ENCODE measurements around the gene MRPS18B.

Gene MRPS18B

GRCh38 chr6:30617565-30618269, at the start of gene MRPS18B:
Gene MRPS18B (plus strand): TSS chr6:30617840. CDS start chr6:30617866, 26 bp downstream.
- DNase-seq (ENCODE audit: low spot score), result peak; percentile 96

DNA sequence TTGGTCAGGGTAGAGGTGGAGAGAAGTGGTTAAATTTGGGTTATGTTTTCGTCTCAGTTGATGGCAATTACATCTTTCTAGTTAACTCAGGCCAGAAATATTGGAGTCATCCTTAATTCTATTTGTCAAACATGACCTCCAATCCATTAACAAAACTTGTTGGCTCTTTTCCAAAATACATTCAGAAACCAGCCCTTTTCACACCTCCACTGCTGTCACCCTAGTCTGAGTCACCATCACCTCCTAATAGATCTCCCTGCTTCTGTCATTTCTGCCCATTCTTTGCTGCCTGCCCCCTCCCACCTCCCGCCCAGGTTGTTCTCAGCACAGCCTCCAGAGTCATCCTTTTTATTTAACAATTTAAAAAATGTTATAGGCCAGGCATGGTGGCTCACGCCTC, 49.4 kb upstream of the MRPS18B start:
- no peak for DNase-seq (ENCODE audit: low spot score)

DNA sequence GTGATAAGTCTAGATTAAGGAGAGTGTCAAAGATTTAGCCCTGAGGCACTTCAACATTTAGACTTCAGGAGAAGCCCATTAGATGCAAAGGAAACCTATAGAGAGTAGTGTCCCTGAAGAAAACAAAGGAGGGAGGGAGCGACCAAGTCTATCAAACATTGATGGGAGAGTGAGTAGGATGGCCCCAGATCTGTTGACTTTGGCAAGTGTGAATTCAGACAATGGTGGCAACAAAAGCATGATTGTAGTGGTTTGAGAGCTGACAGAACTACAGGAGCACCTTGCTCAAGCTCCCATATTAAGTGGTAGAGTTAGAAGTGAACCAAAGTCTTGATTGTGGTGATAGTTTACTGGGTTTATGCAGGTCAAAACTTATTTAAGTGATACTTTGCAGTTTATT, 47.4 kb upstream of the MRPS18B start:
- DNase-seq (ENCODE audit: low spot score), result no peak

GRCh38 chr6:30570740-30571074, 46.9 kb upstream of the MRPS18B start:
- DNase-seq (ENCODE audit: low spot score), result peak; percentile 29

GRCh38 chr6:30571075-30571761, 46.4 kb upstream of the MRPS18B start, which contains the start of gene ABCF1:
Gene ABCF1 (plus strand): TSS chr6:30571442. CDS start chr6:30571488, 46 bp downstream.
- DNase-seq (ENCODE audit: low spot score), result peak; percentile 100

DNA sequence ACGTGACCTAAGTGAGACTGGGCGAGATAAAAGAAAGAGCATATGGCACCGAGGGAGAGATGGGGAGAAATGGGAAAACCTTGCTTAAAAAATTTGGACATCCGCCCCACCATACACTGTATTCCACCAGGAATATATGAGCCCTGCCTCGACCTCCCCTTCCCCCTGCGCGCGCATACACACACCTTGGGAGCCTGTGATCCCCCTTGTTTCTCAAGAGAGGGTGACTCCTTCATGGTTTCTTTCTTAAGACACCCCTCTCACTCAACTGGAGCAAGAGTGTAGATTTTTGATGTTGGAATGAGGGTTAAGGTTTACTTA, 45.9 kb upstream of the MRPS18B start:
- no peak for DNase-seq (ENCODE audit: low spot score)

- DNase-seq (ENCODE audit: low spot score), result no peak
Measured at GRCh38 chr6:30572148-30572547, 45.5 kb upstream of the MRPS18B start.

DNA sequence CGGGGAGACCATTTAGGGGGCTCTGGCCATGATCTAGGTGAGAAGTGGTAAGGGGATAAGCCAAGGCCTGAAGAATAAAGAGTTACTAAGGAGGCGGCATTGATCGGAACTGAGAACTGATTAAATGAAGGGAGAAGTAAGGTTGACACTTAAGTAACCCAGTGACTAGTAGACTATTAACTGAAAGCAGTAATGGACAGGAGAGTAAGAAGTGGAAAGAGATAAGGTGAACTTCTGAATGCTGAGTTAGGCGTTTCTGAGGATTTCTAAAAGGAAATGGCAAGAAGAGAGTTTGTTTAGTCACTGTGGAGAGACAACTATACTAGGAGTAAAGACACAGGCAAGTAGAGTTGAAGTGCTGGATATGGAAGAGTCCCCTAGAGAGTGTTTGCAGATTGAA, 44.5 kb upstream of the MRPS18B start:
- DNase-seq (ENCODE audit: low spot score), result no peak

DNA sequence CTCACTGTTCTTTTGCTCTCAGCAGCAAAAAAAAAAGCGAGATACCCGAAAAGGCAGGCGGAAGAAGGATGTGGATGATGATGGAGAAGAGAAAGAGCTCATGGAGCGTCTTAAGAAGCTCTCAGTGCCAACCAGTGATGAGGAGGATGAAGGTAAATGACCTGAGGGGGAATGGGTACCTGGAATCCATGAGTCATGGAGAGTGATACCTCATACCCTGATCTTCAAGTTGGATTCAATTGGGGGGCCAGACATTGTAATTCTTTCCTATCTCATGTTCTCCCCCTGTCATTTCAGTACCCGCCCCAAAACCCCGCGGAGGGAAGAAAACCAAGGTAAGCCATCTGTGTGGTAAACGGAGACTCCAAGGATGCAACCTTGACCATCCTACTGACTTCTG, 39.6 kb upstream of the MRPS18B start:
- DNase-seq (ENCODE audit: low spot score), result no peak

GRCh38 chr6:30583921-30584320, 33.7 kb upstream of the MRPS18B start:
- no peak for DNase-seq (ENCODE audit: low spot score)

DNA sequence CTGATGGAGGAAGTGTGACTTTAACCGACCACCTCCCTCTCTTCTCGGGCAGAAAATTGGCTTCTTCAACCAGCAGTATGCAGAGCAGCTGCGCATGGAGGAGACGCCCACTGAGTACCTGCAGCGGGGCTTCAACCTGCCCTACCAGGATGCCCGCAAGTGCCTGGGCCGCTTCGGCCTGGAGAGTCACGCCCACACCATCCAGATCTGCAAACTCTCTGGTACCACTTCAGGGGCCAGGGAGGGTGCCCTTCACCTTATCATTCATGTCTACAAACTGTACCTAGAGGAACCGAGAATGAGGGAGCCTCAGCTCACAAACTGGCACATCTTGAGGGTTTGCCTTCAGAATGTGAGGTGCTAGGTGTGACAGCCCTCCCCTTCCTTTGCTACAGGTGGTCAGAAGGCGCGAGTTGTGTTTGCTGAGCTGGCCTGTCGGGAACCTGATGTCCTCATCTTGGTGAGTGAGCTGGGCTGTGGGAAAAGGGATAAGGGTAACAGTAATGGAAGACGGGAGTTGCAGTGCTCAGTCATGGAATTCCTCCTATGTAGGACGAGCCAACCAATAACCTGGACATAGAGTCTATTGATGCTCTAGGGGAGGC, 27.8 kb upstream of the MRPS18B start:
- DNase-seq (ENCODE audit: low spot score), result no peak

- no peak for DNase-seq (ENCODE audit: low spot score)
Measured at GRCh38 chr6:30590509-30590908, 27.1 kb upstream of the MRPS18B start.

DNA sequence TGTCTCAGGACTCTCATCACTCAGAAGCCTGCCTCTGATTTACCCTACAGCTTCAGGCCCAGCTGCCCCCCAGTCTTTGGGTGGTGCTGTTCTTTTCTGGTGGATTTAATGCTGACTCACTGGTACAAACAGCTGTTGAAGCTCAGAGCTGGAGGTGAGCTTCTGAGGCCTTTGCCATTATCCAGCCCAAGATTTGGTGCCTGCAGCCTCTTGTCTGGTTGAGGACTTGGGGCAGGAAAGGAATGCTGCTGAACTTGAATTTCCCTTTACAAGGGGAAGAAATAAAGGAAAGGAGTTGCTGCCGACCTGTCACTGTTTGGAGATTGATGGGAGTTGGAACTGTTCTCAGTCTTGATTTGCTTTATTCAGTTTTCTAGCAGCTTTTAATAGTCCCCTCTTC, 26.6 kb upstream of the MRPS18B start:
- peak; percentile 69 for DNase-seq (ENCODE audit: low spot score)

DNA sequence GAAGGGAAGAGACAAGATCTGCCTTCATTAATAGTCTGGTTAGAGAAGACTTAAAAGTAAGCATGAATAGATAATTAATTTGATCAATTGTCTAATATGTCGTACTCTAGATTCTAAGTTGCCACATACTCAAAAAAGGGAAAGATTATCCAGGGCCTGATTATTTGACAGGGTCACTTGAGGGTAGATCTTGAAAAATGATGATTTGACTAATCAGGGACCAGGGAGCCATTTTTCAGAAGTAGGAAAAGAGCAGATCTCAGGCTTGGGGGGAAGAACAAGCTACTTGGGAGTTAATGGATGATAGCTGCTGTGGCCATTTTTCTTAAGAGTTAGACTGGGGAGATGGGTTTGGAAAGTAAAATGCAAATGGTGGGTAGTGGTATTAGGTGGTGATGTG, 25.4 kb upstream of the MRPS18B start:
- DNase-seq (ENCODE audit: low spot score), result no peak

DNA sequence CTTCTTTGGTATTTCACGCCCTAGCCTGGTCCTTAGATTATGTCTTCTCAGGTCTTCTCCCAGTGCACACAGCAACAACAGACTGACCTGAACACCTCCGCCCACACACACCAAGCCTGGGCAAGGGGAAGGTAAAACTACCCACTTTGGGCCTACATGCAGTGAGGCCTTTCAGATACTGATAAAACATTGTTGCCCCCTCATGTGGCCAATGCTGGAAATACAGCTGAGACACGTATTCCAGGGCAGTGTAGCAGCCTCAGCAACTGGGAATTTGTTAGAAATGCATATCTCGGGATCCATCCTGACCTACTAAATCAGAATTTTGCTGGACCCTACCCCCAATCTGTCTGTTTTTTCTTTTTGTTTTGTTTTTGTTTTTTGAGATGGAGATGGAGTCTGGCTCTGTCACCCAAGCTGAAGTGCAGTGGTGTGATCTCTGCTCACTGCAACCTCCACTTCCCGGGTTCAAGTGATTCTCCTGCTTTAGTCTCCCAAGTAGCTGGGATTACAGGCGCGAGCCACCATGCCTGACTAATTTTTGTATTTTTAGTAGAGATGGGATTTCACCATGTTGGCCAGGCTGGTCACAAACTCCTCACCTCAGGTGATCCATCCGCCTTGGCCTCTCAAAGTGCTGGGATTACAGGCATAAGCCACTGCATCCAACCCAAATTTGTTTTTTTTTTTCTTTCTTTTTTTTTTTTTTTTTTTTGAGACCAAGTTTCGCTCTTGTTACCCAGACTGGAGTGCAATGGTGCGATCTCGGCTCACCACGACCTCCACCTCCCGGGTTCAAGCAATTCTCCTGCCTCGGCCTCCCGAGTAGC, 20.1 kb upstream of the MRPS18B start:
- peak; percentile 81 for DNase-seq (ENCODE audit: low spot score)

- DNase-seq (ENCODE audit: low spot score), result no peak
Measured at GRCh38 chr6:30598912-30599624, 18.6 kb upstream of the MRPS18B start.

DNA sequence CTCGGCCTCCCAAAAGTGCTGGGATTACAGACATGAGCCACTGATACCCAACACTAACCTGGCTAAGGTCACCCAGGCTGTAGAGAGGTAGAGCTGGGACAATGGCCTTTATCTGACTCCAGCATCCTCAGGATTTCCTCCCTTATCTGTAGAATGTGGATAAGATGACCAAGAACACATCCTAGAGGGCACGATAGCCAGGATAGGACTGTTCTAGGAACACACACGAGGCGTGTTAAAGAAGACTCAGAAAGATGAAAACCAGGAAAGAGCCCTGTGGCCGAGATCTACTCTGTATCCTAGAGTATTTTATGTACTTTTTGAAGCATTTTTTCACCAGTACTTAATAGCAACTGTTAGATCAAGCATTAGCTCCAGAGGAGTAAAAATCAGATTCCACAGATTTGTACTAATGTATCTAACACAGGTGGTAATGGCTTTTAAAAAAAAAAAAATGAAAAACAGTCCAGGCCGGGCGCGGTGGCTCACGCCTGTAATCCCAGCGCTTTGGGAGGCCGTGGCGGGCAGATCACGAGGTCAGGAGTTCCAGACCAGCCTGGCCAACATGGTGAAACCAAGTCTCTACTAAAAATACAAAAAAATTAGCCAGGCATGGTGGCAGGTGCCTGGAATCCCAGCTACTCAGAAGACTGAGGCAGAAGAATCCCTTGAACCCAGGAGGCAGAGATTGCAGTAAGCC, 17.9 kb upstream of the MRPS18B start:
- no peak for DNase-seq (ENCODE audit: low spot score)

DNA sequence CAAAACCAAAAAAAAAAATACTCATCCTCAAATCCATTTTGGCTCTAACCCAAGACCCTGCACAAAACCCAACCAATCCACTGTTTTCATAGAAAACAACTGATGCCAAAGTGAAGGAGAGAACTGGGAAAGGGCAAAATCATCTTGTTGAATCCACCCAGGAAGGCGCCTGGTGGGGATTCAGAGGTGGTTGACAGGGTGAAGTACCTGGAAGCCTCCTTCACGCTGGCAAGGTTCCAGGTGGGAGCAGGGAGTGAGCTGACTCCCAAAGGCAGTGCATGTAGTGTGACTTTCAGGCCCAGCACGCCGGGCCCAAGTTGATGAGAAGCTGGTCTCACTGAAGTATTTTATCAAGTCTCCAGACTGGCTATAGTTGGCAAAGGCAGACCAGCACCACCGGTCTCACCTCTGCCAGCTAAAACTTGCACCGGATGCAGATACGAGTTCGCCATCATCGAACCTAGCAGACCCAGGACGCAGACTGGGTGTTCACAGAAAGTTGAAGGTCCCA, 17.1 kb upstream of the MRPS18B start:
- no peak for DNase-seq (ENCODE audit: low spot score)

GRCh38 chr6:30601436-30601814, 16.2 kb upstream of the MRPS18B start:
- no peak for DNase-seq (ENCODE audit: low spot score)

GRCh38 chr6:30601815-30602641, 15.6 kb upstream of the MRPS18B start:
- DNase-seq (ENCODE audit: low spot score), result no peak

Measured in AG20443 (cell line).